Parathyroid adenoma (tissue), 2 donors: ENCODE measurements around the gene SLC8A1.

ENCODE experiments used
- H2AFZ ChIP-seq: fragments of 300-600 bp; sonication (generic); one replicate; pipeline ENCODE4 v1.7.0; 2017; ENCODE audit warnings: antibody characterized with exemption, mild to moderate bottlenecking
- H3K27ac ChIP-seq: fragments of 300-600 bp; sonication (generic); one replicate; pipeline ENCODE4 v1.7.0; 2017
- H3K27me3 ChIP-seq: fragments of 300-600 bp; sonication (generic); one replicate; pipeline ENCODE4 v1.7.0; 2017; ENCODE audit warnings: low read length; ENCODE audit not compliant: control insufficient read depth, insufficient read depth
- H3K36me3 ChIP-seq: fragments of 300-600 bp; sonication (generic); one replicate; pipeline ENCODE4 v1.7.0; 2017; ENCODE audit warnings: low read length; ENCODE audit not compliant: control insufficient read depth, insufficient read depth
- H3K4me1 ChIP-seq: fragments of 300-600 bp; sonication (generic); one replicate; pipeline ENCODE4 v1.7.0; 2017; ENCODE audit warnings: control low read depth
- H3K4me2 ChIP-seq: fragments of 300-600 bp; sonication (generic); one replicate; pipeline ENCODE4 v1.7.0; 2017; ENCODE audit warnings: low read length
- H3K4me3 ChIP-seq: fragments of 300-600 bp; sonication (generic); one replicate; pipeline ENCODE4 v1.7.0; 2017; ENCODE audit warnings: low read depth, low read length
- H3K79me2 ChIP-seq: fragments of 300-600 bp; sonication (generic); one replicate; pipeline ENCODE4 v1.7.0; 2017; ENCODE audit warnings: control low read depth
- H3K9ac ChIP-seq: fragments of 300-600 bp; sonication (generic); one replicate; pipeline ENCODE4 v1.7.0; 2017; ENCODE audit warnings: mild to moderate bottlenecking
- H3K9me3 ChIP-seq: fragments of 300-600 bp; sonication (generic); one replicate; pipeline ENCODE4 v1.7.0; 2017; ENCODE audit warnings: low read length; ENCODE audit not compliant: control insufficient read depth
- TF ChIP-seq, protein P1 (sequence below): fragments of 300-600 bp; sonication (generic); IDR thresholded peaks from one replicate; pipeline ENCODE4 v1.7.0; 2017; ENCODE audit warnings: antibody characterized with exemption, mild to moderate bottlenecking
- donor health status: primary hyperparathyroidism.

The SLC8A1 gene

DNA sequence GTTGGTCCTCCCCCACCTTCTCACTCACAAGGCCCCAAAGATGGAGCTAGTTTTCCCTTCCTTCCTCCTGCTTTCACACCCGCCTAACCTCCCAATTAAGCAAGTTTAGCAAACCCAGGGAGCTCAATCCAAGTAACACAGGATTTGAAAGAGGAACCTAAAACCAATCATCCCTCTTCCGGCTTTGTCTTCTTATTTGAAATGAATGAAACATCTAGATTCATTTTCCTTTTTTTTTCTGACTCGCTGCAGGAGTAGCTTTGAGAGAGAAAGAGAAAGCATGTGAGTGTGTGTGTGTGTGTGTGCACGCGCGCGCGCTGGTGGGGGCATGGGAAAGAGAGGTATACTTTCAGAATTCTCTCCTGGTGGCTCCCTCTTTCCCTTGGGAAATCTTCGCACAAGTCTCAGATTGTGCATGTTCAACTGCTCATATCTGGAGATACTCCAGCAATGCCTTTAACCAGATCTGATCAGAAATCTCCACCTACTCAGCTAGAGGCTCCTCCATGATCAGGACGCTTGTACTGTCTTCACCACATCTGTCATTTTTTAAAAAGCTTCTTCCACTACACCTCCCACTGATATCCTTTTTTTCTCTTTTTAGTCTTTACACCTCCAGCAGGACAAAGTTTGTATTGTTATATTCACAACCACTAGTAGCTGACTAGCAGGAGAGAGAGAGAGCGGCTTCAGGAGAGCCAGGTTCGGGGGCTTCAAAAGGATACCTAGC lies 1.7 kb downstream of the SLC8A1 start:
- no peaks in the 10 kb centered on the region for H3K4me1 ChIP-seq
- H3K9ac ChIP-seq: no peak overlapping the region
- no peaks in the 10 kb centered on the region for H3K9me3 ChIP-seq
- peak overlapping the region; percentile 67 for H3K4me2 ChIP-seq
- H3K27ac ChIP-seq: no peak overlapping the region
- H3K79me2 ChIP-seq: no peaks in the 10 kb centered on the region
- no peaks in the 10 kb centered on the region for H3K36me3 ChIP-seq
- peak overlapping the region; percentile 26 for H2AFZ ChIP-seq
- H3K4me3 ChIP-seq: no peak overlapping the region
- no peaks in the 10 kb centered on the region for H3K27me3 ChIP-seq
- TF ChIP-seq, protein P1, sequence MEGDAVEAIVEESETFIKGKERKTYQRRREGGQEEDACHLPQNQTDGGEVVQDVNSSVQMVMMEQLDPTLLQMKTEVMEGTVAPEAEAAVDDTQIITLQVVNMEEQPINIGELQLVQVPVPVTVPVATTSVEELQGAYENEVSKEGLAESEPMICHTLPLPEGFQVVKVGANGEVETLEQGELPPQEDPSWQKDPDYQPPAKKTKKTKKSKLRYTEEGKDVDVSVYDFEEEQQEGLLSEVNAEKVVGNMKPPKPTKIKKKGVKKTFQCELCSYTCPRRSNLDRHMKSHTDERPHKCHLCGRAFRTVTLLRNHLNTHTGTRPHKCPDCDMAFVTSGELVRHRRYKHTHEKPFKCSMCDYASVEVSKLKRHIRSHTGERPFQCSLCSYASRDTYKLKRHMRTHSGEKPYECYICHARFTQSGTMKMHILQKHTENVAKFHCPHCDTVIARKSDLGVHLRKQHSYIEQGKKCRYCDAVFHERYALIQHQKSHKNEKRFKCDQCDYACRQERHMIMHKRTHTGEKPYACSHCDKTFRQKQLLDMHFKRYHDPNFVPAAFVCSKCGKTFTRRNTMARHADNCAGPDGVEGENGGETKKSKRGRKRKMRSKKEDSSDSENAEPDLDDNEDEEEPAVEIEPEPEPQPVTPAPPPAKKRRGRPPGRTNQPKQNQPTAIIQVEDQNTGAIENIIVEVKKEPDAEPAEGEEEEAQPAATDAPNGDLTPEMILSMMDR: no peak

DNA sequence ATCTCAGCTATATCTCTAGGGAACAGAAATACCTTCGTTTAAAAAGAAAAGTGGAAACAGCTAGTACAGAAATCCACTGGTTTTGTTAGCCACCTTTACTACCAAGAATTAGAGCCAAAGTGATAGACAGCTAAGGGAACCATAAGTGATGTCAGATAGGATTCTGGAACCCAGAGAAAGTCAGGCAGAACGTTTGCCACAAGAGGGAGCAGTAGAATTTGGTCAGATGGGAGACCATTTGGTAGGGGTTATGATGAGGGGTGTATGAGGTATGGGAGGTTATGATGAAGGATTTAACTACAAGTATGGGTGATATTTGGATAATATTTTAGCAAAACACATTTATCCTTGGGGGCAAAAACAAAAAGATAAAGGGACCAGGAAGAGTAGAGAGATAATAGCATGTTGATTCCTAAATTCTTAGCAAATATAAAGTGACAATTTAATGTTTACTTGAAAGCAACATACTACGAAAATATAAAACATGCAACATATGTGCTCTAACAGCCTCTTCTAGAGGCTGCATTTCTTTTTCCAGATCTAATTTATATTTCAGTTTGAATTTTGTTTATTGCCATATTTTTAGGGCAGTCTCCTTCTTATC lies 3.3 kb downstream of the SLC8A1 start:
- no peak overlapping the region for H3K4me3 ChIP-seq
- no peak overlapping the region for H3K9ac ChIP-seq
- TF ChIP-seq, protein P1: peak; percentile 5
- H2AFZ ChIP-seq: no peak overlapping the region
- H3K36me3 ChIP-seq: no peaks in the 10 kb centered on the region
- H3K9me3 ChIP-seq: no peaks in the 10 kb centered on the region
- no peaks in the 10 kb centered on the region for H3K27me3 ChIP-seq
- H3K4me2 ChIP-seq: no peak overlapping the region
- no peaks in the 10 kb centered on the region for H3K79me2 ChIP-seq
- no peak overlapping the region for H3K27ac ChIP-seq
- no peaks in the 10 kb centered on the region for H3K4me1 ChIP-seq

DNA sequence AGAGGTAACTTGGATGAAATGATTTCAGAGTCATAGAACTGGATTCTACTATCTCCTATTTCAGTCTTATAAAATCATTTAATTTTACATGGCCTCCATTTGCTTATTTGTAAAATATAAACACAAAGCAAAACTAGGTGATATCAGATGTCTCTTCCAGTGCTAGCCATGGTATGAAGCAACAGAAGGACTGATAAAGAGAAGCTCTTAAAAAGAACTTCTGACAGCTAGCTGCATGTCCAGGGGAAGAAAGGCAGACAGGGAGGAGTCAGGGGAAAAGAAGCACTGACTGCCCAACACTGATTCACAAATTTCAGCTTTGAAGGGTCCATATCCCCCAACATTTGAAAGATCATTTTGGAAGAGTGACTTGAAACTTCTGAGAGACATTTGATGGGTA lies 6.4 kb downstream of the SLC8A1 start:
- no peaks in the 10 kb centered on the region for H3K27me3 ChIP-seq
- no peak overlapping the region for H3K4me2 ChIP-seq
- TF ChIP-seq, protein P1: no peak
- H3K27ac ChIP-seq: no peak overlapping the region
- H3K4me1 ChIP-seq: no peaks in the 10 kb centered on the region
- no peaks in the 10 kb centered on the region for H3K79me2 ChIP-seq
- H2AFZ ChIP-seq: no peak overlapping the region
- no peak overlapping the region for H3K4me3 ChIP-seq
- H3K9ac ChIP-seq: no peak overlapping the region
- no peaks in the 10 kb centered on the region for H3K9me3 ChIP-seq
- H3K36me3 ChIP-seq: no peaks in the 10 kb centered on the region

DNA sequence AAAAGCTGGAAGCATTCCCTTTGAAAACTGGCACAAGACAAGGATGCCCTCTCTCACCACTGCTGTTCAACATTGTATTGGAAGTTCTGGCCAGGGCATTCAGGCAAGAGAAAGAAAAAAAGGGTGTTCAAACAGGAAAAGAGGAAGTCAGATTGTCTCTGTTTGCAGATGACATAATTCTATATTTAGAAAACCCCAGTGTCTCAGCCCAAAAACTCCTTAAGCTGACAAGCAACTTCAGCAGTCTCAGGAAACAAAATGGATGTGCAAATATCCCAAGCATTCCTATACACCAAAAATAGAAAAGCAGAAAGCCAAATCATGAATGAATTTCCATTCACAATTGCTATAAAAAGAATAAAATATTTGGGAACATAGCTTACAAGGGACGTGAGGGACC lies 11.1 kb downstream of the SLC8A1 start:
- H3K4me1 ChIP-seq: no peaks in the 10 kb centered on the region
- H3K27ac ChIP-seq: no peak overlapping the region
- no peaks in the 10 kb centered on the region for H3K79me2 ChIP-seq
- no peak overlapping the region for H2AFZ ChIP-seq
- no peak overlapping the region for H3K4me3 ChIP-seq
- TF ChIP-seq, protein P1: no peak
- H3K4me2 ChIP-seq: no peak overlapping the region
- no peaks in the 10 kb centered on the region for H3K9me3 ChIP-seq
- H3K36me3 ChIP-seq: no peaks in the 10 kb centered on the region
- no peak overlapping the region for H3K9ac ChIP-seq
- no peaks in the 10 kb centered on the region for H3K27me3 ChIP-seq

DNA sequence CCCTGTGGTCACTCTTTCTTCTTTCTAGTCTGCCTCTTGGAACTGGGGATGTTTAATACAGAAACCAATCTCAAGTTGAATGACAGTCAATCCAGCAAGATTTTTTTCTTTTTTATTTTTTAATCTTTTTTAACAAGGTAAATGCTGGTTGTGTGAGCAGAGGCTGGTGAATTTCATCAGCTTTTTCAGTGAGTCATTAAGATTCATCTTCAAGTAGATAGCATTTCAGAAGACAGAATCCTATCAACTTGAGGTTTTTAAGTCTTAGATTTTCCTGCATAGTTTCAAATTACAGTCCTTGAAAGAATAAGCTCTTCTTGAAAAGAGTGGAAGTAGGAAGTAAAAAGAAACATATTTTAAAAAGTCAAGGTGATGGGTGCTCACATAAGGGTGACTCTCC lies 12.4 kb downstream of the SLC8A1 start:
- H3K9me3 ChIP-seq: no peaks in the 10 kb centered on the region
- H3K9ac ChIP-seq: no peak overlapping the region
- H3K27ac ChIP-seq: no peak overlapping the region

More for the DNA sequence above, 12.4 kb downstream of the SLC8A1 start:
- Histone ChIP-seq H3K36me3 (no peaks in the 10 kb centered on the region), H3K79me2 (no peaks in the 10 kb centered on the region), H3K4me2 (no peak overlapping the region), H3K4me3 (no peak overlapping the region), H3K27me3 (no peaks in the 10 kb centered on the region), H2AFZ (no peak overlapping the region), H3K4me1 (no peaks in the 10 kb centered on the region)
- TF ChIP-seq, protein P1: no peak
